SKM-1 treated with dmso at 0.1 percent for 144 hours (cell line): ENCODE data around the gene TP73.

ENCODE experiments used
- DNase-seq: peaks from one replicate; lab custom pipeline; 2025; ENCODE audit not compliant: unreplicated experiment; lab: John Stamatoyannopoulos, UW

Gene TP73

DNA sequence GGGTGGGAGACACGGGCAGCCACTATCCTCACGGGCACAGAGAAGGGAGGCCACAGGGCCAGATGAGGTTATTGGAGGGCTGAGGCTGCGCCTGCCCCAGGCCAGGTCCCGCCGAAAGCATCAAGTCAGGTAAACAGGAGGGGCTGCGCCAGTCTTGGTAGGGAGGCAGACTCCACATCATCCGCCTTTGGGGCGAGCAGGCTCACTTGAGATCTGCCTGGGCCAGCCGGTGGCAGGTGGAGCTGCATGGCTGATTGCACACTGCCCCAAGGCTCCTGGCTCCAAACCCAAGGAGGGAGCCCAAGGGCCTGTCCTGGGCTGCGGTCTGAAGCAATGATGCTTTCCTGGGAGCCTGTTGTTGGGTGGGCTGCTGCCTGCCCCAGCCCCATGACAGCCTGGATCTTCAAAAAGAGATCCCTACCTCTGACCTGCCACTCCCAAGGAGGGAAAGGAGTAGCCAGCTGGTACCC is 124.8 kb downstream of the TP73 start:
- no peak for DNase-seq

DNA sequence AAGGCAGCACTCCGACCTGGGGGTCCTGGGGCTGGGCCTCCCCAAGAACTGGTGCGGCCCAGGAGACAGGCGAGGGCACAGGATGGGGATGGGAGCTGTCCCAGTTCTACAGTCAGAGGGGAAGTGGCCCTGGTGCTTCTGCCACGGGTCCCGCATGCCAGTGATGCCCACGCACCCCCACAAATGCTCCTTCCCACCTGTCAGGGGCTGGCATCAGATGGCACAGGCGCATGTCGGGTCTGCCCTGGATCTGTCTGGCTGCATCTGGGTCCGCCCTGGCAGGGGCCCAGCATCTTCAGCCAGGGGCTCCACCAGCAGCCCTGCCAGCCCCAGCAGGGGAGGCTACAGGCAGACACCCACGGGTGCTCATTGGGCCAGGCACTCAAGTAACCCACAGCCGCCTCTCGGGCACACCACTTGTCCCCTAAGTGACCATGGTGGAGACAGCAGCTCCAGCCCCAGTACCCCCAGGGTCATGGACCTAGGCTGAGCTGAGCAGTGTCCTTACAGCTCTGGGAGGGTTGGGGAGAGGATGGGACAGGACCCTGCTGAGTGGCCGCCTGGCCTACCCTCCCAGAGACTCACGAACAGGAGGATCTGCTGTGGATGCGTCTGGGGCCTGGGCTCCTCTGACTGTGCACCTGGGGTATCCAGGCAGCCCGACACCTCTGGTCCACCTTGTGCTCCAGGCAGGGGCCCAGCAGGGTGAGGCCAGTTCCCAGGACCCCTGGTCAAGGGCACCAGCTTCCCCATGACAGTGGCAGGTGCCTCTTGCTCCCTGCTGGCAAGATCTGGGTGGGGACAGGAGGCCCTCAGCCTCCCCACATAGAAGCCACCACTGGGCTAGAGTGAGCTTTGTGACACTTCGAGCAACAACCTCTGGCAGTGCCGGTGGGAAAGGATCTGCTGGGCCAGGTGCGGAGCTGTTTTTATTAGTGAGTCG is 125.6 kb downstream of the TP73 start:
- DNase-seq, result no peak

DNA sequence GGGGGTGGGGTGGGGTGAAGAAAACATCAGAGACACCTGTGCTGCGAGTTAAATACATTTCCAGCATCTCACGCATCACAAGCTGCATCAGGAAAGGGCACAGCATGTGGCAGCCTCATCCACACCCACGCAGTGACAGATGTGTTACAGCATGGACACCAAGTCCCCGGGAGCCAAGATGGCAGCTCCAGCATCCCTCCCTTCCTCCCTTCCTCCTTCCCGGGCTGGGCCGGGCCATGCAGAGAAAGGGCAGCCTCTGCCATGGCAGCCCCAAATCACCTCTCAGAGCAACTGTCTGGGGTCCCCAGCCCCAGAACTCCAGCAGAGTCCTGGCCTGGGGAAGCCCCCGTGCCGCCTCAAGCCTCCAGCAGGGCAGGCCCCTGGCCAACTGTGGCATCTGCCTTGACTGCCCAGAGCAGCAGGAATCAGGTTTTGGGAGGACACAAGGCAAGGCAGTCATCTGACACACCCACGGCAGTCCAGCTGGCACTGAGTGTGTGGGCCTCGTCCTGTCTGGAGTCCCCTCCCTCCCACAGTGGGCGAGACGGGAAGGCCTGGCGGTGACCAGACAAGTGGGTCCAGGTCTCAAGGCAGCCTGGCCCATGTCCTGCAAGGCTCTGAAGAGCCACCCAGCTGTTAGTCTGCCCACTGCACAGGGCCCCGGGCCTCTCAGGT is 126.4 kb downstream of the TP73 start:
- no peak for DNase-seq

DNA sequence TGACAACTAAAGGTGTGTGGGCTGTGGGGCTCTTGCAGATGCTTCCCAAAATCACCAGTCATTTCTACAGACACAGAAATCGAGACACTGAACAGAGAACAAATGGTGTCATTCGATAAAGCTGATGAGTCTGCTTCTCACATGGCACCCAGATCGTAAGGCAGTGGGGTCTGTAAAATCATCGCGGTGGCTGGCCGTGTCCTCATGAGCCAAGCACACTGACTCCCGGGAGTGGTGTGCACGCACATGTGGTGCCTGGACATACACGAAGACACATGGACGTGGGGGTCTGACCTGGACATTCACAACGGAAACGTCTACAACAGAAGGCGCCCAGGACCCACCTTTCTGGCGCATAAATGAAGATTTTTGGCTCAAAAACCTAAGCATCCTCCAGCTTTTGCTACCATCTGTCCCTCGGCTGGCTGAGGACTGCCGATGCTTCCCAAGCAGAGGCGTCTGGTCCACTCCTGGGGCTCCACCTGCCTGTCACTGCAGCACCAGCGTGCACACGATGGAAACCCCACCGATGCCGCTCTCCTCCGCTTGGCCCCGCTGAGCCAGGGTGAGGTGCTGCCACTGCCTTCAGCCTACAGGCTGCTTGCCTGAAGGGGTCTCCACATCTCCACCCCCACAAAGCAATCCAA is 127.1 kb downstream of the TP73 start:
- no peak for DNase-seq

DNA sequence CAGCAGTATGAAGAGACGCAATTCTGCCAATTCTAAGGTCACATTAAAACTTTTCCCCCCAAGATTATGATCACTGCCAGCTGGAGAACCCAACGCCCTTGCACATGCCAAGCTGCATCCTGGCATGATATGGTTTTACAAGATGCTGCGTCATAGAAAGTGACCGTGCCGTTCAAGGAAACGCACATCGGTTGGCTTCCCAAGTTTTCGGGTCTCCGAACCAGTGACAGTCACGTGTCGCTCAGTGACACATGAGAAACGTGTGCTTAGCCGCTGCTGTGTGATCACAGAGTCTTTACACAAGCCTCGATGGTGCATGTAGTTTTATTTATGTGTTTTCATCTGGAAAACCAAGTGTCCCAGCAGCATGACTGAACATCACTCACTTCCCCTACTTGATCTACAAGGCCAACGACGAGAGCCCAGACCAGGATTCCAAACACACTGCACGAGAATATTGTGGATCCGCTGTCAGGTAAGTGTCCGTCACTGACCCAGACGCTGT is 127.6 kb downstream of the TP73 start:
- no peak for DNase-seq

DNA sequence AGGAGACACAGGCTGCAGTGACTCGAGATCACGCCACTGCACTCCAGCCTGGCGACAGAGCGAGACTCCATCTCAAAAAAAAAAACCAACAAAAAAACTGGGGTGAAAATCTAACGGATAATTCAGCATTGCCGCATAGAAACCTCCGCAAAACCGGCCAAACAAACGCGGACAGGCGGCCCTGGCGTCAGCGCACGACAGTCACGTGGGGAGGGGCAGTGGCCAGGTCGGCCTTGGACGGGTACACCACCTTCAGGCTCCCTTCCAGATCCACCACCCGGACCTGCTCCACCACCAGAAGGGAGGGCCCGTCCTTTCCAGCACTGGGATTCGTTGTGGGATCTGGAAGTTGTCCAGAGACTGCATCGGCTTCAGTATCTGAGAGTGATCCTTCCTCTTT is 128.6 kb downstream of the TP73 start:
- DNase-seq, result no peak

DNA sequence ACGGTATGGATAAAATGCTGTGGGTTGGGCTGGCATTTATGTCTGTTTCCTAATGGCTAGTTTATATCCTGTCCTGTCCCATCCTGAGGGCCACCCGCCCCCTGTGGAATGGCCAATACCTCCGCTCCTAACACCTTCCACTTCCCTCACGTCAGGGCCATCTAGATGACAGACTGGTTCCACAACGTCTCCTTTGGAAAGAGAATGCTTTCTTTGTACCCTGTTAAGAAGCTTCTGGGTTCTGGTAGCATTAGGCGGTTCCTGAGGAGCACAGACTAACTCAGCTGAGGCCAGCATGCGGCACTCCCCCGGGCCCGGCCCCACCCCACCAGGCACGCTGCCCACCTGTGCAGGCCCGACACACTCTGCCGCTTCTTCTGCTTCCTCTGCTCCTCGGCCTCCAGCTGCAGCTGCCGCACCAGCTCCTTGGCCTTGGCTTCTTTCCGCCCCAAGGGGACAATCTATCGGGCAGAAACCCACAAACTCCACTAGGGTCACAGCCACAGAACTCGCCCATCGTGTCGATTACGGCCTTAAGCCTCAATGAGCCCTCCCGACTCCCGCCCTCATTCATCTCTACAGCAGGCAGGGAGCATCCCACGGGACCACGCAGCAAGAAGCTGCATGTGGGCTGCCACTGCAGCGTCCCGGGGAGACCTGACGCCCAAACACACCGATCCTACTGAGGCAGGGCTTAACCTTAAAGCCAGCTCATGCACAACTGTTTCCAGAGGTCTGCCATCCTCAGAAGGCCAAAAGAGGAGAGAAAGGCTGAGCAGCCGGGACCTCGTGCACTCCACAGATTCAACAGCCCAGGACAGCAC is 131.5 kb downstream of the TP73 start:
- no peak for DNase-seq

DNA sequence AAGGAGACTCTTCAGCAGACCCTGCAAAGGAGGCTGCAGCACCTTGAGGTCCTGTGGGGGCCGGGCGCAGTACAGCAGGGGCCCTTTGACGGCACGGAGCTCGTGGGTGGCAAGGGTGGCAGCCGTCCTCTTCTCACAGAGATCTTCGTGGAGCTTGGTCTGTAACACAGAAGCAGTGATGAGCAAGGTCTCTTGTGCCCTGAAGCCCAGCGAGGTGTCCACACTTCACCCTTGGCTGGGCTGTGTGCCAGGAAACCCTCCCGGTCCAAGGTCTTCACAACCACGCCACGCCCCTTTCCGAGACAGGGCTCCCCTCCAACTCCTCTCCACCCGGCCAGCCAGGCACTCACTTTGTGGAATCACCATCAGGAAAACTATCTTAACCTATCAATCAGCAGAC is 132.7 kb downstream of the TP73 start:
- no peak for DNase-seq

DNA sequence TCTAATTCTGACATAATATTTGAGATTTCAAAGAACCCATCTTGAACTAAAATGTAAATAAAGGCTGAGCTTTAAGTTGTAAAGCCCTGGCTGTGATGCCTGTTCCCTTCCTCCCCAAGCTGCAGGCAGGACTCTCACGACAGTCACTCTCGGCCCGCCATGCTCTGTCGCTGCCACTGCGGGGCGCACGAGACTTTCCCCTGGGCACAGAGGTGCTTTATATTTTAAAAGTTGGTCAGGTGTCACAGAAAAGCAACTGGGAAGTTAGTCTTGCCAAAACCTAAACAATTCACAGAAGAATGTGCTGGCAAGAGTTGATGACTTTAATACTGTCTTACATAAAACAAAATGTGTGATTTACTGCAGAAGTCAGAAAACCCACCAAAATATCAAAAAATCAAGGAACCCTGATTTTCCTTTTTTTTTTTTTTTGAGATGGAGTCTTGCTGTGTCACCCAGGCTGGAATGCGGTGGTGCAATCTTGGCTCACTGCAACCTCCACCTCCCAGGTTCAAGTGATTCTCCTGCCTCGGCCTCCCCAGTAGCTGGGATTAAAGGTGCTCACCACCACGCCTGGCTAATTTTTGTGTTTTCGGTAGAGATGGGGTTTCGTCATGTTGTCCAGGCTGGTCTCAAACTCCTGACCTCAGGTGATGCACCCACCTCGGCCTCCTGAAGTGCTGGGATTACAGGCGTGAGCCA is 133.3 kb downstream of the TP73 start:
- no peak for DNase-seq
